ENCODE data around the gene SCGB3A1. TPM values are rescaled to one million over a fixed set of nuclear protein-coding genes. Genes with fewer than 3 reads are reported as not detected.

SCGB3A1 gene
- total RNA-seq, 1 experiment from 2014 or later: not detected

DNA sequence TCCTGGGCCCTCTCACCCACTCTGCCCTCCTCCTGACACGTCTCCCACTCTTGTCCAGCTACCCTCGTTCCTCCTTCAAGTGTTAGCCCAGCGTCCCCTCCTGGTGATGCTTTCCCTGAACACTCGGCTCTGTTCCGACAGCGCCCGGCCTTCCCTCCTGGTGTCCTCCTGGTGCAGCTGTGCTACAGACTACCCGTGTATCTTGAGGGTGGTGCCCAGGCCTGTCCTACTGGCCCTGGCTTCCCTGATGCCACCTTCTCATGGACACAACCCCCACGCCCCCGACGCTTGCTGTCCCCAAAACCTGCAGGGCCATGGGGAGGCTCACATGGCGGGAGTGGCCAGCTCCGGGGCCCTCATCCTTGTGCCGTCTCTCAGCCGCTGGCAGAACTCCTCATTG lies 21.4 kb upstream of the SCGB3A1 start:
- Histone ChIP-seq H2BK12ac (ENCODE audit: insufficient read length, low read depth, low read length) (no peak overlapping the region), H3K18ac (ENCODE audit: insufficient read length, low read depth, low read length) (no peak overlapping the region), H4K5ac (ENCODE audit: insufficient read length, low read depth, low read length) (no peak overlapping the region), H3K79me1 (ENCODE audit: insufficient read depth, low read depth, low read length, poor library complexity, severe bottlenecking) (no peaks in the 10 kb centered on the region), H4K20me1 (ENCODE audit: control insufficient read depth, insufficient read depth, insufficient read length) (no peaks in the 10 kb centered on the region), H3K79me2 (ENCODE audit: insufficient read depth, low read length) (no peaks in the 10 kb centered on the region), H3K4me2 (ENCODE audit: insufficient read depth, insufficient read length, low read length) (no peak overlapping the region), H2AFZ (ENCODE audit: low read length) (no peak overlapping the region), H3K9ac (ENCODE audit: extremely low read depth, insufficient read length, low read length) (no peak overlapping the region), H3K23ac (ENCODE audit: insufficient read length, low read depth, low read length) (no peak overlapping the region), H4K8ac (replicated peaks; ENCODE audit: insufficient read length, low read depth, low read length) (no peak overlapping the region), H3K23me2 (ENCODE audit: insufficient read length, low read depth, low read length, poor library complexity, severe bottlenecking) (no peaks in the 10 kb centered on the region), H3K27me3 (ENCODE audit: insufficient read depth, low read length) (no peaks in the 10 kb centered on the region), H3K14ac (ENCODE audit: insufficient read depth, low read length) (no peak overlapping the region), H3K9me3 (ENCODE audit: control insufficient read depth, low read depth, low read length) (no peaks in the 10 kb centered on the region), H4K91ac (ENCODE audit: insufficient read length, low read depth, low read length) (no peak overlapping the region), H2BK5ac (ENCODE audit: insufficient read length, low read length) (no peak overlapping the region), H3K4ac (ENCODE audit: low read depth, low read length) (no peak overlapping the region), H3T11ph (ENCODE audit: low read length) (no peak overlapping the region), H2AK5ac (ENCODE audit: insufficient read length, low read length) (no peak overlapping the region), H2BK120ac (ENCODE audit: low read depth, low read length, poor library complexity, severe bottlenecking) (no peak overlapping the region), H3K4me1 (ENCODE audit: insufficient read depth, low read length) (no peaks in the 10 kb centered on the region), H3K27ac (ENCODE audit: insufficient read length, low read depth, low read length) (no peak overlapping the region), H2BK20ac (ENCODE audit: low read depth, low read length, poor library complexity, severe bottlenecking) (no peak overlapping the region), H3K56ac (ENCODE audit: insufficient read length, low read depth, low read length) (no peak overlapping the region), H2BK15ac (ENCODE audit: low read depth, low read length) (no peak overlapping the region)
- no peak overlapping the region for H3K4me3 Mint-ChIP-seq
- no peaks in the 10 kb centered on the region; a peak in 1 of 5 replicates for H3K9me3 Mint-ChIP-seq
- TF ChIP-seq, protein P1, sequence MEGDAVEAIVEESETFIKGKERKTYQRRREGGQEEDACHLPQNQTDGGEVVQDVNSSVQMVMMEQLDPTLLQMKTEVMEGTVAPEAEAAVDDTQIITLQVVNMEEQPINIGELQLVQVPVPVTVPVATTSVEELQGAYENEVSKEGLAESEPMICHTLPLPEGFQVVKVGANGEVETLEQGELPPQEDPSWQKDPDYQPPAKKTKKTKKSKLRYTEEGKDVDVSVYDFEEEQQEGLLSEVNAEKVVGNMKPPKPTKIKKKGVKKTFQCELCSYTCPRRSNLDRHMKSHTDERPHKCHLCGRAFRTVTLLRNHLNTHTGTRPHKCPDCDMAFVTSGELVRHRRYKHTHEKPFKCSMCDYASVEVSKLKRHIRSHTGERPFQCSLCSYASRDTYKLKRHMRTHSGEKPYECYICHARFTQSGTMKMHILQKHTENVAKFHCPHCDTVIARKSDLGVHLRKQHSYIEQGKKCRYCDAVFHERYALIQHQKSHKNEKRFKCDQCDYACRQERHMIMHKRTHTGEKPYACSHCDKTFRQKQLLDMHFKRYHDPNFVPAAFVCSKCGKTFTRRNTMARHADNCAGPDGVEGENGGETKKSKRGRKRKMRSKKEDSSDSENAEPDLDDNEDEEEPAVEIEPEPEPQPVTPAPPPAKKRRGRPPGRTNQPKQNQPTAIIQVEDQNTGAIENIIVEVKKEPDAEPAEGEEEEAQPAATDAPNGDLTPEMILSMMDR (conservative IDR thresholded peaks at IDR 0.05): no peak
- H3K4me1 Mint-ChIP-seq: no peaks in the 10 kb centered on the region
- H3K36me3 Mint-ChIP-seq (ENCODE audit: insufficient read depth in 1 of 3, low read depth in 3 of 3): peaks cover 0 to 5% (median 0%) of the 10 kb centered on the region in 3 experiments; a peak in 3 of 7 replicates
- WGBS (ENCODE audit: extremely low coverage, insufficient read length, low lambda C conversion rate): no CpG with 5 or more reads among the region's 15 CpGs
- DNase-seq: no peak
- peaks cover 2% of the 10 kb centered on the region for H3K27me3 Mint-ChIP-seq (ENCODE audit: low read depth)
- peak overlapping the region in 1 of 3 experiments; percentile 68; a peak in 2 of 7 replicates for H3K27ac Mint-ChIP-seq
